ENCODE measurements around the gene ATRNL1. TPM values are rescaled to one million over a fixed set of nuclear protein-coding genes. Genes with fewer than 3 reads are reported as not detected.

The ATRNL1 gene
- total RNA-seq, 1 donor from 2014 or later, result 24.2 TPM

DNA sequence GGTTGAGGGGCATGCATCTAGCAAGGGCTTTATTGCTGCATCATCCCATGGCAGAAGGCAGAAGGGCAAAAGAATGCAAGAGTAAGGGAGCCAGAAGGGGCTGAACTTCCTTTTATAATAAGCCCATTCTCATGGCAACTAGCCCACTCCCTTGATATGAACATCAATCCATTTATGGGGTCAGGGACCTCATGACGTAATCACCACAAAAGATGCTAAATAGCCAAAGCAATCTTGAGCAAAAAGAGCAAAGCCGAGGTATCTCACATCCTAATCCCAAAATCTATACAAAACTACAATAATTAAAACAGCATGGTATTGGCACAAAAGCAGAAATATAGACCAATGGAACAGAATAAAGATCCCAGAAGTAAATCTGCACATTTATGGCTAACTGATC lies 499.9 kb downstream of the ATRNL1 start:
- no peaks in the 10 kb centered on the region for H3K27me3 Mint-ChIP-seq
- H3K27ac Mint-ChIP-seq, result no peak overlapping the region
- TF ChIP-seq, protein P1, sequence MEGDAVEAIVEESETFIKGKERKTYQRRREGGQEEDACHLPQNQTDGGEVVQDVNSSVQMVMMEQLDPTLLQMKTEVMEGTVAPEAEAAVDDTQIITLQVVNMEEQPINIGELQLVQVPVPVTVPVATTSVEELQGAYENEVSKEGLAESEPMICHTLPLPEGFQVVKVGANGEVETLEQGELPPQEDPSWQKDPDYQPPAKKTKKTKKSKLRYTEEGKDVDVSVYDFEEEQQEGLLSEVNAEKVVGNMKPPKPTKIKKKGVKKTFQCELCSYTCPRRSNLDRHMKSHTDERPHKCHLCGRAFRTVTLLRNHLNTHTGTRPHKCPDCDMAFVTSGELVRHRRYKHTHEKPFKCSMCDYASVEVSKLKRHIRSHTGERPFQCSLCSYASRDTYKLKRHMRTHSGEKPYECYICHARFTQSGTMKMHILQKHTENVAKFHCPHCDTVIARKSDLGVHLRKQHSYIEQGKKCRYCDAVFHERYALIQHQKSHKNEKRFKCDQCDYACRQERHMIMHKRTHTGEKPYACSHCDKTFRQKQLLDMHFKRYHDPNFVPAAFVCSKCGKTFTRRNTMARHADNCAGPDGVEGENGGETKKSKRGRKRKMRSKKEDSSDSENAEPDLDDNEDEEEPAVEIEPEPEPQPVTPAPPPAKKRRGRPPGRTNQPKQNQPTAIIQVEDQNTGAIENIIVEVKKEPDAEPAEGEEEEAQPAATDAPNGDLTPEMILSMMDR (IDR thresholded peaks at IDR 0.05; ENCODE audit: unreplicated experiment), result no peak
- no peak for DNase-seq (ENCODE audit: low spot score, unreplicated experiment)
- no peak overlapping the region for H3K4me3 Mint-ChIP-seq (ENCODE audit: low read depth)
- H3K4me1 Mint-ChIP-seq (ENCODE audit: low read depth), result no peaks in the 10 kb centered on the region
- H3K36me3 Mint-ChIP-seq (ENCODE audit: insufficient read depth), result no peaks in the 10 kb centered on the region
- peaks cover 12% of the 10 kb centered on the region for H3K9me3 Mint-ChIP-seq (ENCODE audit: low read depth)

DNA sequence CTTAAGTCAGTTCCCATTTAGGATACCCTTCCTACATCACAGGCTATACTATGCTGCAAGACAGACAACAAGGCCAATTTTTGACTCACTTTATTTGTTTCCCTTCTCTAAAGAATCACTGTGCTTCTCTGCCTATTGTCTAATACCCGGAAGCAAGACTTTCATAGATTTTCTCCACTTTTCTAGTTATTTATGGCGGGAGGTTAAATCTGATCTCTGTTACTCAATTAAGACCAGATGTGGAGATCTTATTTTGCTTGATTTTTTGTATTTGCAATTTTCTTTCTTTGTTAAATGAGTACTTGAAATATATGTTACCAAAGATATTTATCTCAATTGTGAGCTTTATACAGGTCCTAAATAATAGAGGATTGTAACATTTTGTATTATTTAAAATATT lies 511.5 kb downstream of the ATRNL1 start:
- TF ChIP-seq, protein P1 (IDR thresholded peaks at IDR 0.05; ENCODE audit: unreplicated experiment), result no peak
- Mint-ChIP-seq H3K4me3 (ENCODE audit: low read depth) (no peak overlapping the region), H3K9me3 (ENCODE audit: low read depth) (no peaks in the 10 kb centered on the region), H3K27me3 (no peaks in the 10 kb centered on the region), H3K4me1 (ENCODE audit: low read depth) (no peaks in the 10 kb centered on the region), H3K36me3 (ENCODE audit: insufficient read depth) (no peaks in the 10 kb centered on the region), H3K27ac (no peak overlapping the region)
- no peak for DNase-seq (ENCODE audit: low spot score, unreplicated experiment)

DNA sequence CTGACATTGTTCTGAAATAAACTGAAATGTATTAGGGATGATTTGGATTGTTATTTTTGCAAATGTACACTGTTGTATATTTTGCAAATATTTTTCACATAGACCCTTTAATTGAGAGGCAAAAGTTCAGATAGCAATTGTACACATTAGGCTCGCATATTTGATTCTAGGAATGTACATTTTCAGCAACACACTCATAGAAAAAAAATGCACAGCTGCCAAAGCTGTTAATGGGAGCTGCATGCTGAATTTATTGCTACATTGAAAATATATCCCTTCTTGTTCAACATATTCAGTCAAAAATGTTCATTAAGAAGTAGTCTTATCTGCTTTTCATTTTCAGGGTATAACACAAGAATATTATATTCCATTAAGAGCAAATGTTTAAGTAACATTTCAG lies 512.9 kb downstream of the ATRNL1 start:
- H3K27me3 Mint-ChIP-seq, result no peaks in the 10 kb centered on the region
- H3K4me3 Mint-ChIP-seq (ENCODE audit: low read depth), result no peak overlapping the region
- no peaks in the 10 kb centered on the region for H3K9me3 Mint-ChIP-seq (ENCODE audit: low read depth)
- H3K36me3 Mint-ChIP-seq (ENCODE audit: insufficient read depth), result no peaks in the 10 kb centered on the region
- H3K27ac Mint-ChIP-seq, result no peak overlapping the region
- DNase-seq (ENCODE audit: low spot score, unreplicated experiment), result no peak
- H3K4me1 Mint-ChIP-seq (ENCODE audit: low read depth), result no peaks in the 10 kb centered on the region
- TF ChIP-seq, protein P1 (IDR thresholded peaks at IDR 0.05; ENCODE audit: unreplicated experiment), result no peak

DNA sequence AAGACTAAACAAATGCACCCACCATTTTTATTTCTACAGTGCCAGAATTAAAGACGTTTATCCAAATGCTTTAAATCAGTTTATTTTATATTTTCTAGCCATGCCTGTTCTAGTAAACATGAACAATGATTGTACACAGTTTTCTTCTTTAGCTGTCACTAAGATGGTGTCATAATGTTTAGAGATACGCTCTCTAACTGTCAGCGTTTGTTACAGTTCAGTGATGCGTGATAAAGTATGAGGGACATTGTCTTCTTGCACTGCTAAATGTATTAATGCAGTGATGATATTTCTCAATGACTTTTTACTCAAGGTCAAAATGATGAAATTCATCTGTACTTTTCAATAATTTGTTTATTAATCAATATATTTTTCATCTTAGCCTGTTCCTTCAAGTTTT lies 513.6 kb downstream of the ATRNL1 start:
- Mint-ChIP-seq H3K4me3 (ENCODE audit: low read depth) (no peak overlapping the region), H3K4me1 (ENCODE audit: low read depth) (no peaks in the 10 kb centered on the region)
- DNase-seq (ENCODE audit: low spot score, unreplicated experiment), result no peak

DNA sequence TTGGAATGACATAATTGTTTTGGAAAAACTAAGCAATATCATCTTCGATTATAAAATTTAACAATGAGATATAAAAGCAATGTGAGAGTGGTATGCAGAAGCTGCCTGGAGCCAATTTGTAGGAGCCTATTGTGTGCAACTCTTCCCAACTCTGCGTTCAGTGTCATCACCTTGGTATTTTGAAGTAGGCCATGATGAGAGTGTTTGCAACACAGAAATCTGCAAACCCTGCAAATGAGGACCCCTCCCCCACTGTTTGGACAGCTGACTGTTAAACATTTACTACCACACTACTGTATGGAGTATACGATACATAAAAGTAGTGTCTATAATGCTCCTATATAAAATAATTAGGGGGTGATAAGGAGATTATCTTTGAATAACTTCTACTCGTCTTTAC lies 531.3 kb downstream of the ATRNL1 start:
- DNase-seq (ENCODE audit: low spot score, unreplicated experiment), result no peak
- H3K4me3 Mint-ChIP-seq (ENCODE audit: low read depth), result no peak overlapping the region
- H3K27me3 Mint-ChIP-seq, result no peaks in the 10 kb centered on the region
- peaks cover 3% of the 10 kb centered on the region for H3K9me3 Mint-ChIP-seq (ENCODE audit: low read depth)
- H3K27ac Mint-ChIP-seq, result no peak overlapping the region
- no peaks in the 10 kb centered on the region for H3K36me3 Mint-ChIP-seq (ENCODE audit: insufficient read depth)
- TF ChIP-seq, protein P1 (IDR thresholded peaks at IDR 0.05; ENCODE audit: unreplicated experiment), result no peak
- H3K4me1 Mint-ChIP-seq (ENCODE audit: low read depth), result no peaks in the 10 kb centered on the region

More for the DNA sequence above, 513.6 kb downstream of the ATRNL1 start:
- Mint-ChIP-seq H3K36me3 (ENCODE audit: insufficient read depth) (no peaks in the 10 kb centered on the region), H3K27me3 (no peaks in the 10 kb centered on the region), H3K9me3 (ENCODE audit: low read depth) (no peaks in the 10 kb centered on the region), H3K27ac (no peak overlapping the region)
- TF ChIP-seq, protein P1 (IDR thresholded peaks at IDR 0.05; ENCODE audit: unreplicated experiment), result no peak
